Neuronal stem cell (in vitro differentiated cells): ENCODE results near the gene CTRL.

Source experiments
- DNase-seq: peaks from one replicate; pipeline ENCODE4 v3.0.0-alpha.2; 2013; ENCODE audit warnings: low spot score
- H2AFZ ChIP-seq: one replicate; pipeline ENCODE4 v1.6.1; 2013; ENCODE audit warnings: mild to moderate bottlenecking, low read length, inconsistent platforms
- H2AK5ac ChIP-seq: 2 replicates; pipeline ENCODE4 v1.6.1; 2013; ENCODE audit warnings: low read depth, mild to moderate bottlenecking, inconsistent platforms, low read length, moderate library complexity, mixed read lengths
- H2BK120ac ChIP-seq: 2 replicates; pipeline ENCODE4 v1.6.1; 2013; ENCODE audit warnings: low read depth, mild to moderate bottlenecking, inconsistent platforms, low read length, moderate library complexity, mixed read lengths
- H2BK12ac ChIP-seq: one replicate; pipeline ENCODE4 v1.6.1; 2013; ENCODE audit warnings: low read length, inconsistent platforms
- H2BK15ac ChIP-seq: 2 replicates; pipeline ENCODE4 v1.6.1; 2013; ENCODE audit warnings: mild to moderate bottlenecking, low read length, inconsistent platforms, mixed read lengths
- H2BK5ac ChIP-seq: one replicate; pipeline ENCODE4 v1.6.1; 2013; ENCODE audit warnings: inconsistent platforms, mild to moderate bottlenecking, low read length, moderate library complexity
- H3K14ac ChIP-seq: one replicate; pipeline ENCODE4 v1.6.1; 2013; ENCODE audit warnings: low read length, inconsistent platforms
- H3K18ac ChIP-seq: 2 replicates; pipeline ENCODE4 v1.6.1; 2013; ENCODE audit warnings: low read length, inconsistent platforms
- H3K23ac ChIP-seq: 2 replicates; pipeline ENCODE4 v1.6.1; 2013; ENCODE audit warnings: low read depth, mild to moderate bottlenecking, mixed read lengths, low read length, inconsistent platforms; ENCODE audit not compliant: poor library complexity
- H3K27ac ChIP-seq: replicated peaks from 3 replicates; pipeline ENCODE4 v1.5.1; 2013; ENCODE audit warnings: low read length, inconsistent platforms
- H3K27me3 ChIP-seq, 3 experiments: 2 replicates each; pipeline ENCODE4 v1.6.1; 2013; ENCODE audit warnings: low read length in 3 of 3, mild to moderate bottlenecking in 2 of 3, inconsistent platforms in 1 of 3, low read depth in 1 of 3, mixed read lengths in 1 of 3, moderate library complexity in 1 of 3; ENCODE audit not compliant: control insufficient read depth in 3 of 3, insufficient read depth in 3 of 3
- H3K36me3 ChIP-seq, 2 donors: replicated peaks in 1 of 2; 2 replicates each; pipeline ENCODE4 v1.6.1; 2013; ENCODE audit warnings: low read length in 2 of 2; ENCODE audit not compliant: control insufficient read depth in 2 of 2, insufficient read depth in 2 of 2
- H3K4ac ChIP-seq: 2 replicates; pipeline ENCODE4 v1.6.1; 2013; ENCODE audit warnings: inconsistent platforms, mild to moderate bottlenecking, low read length, moderate library complexity
- H3K4me1 ChIP-seq, 2 donors: 1 replicate in 1 of 2; 2 replicates in 1 of 2; pipeline ENCODE4 v1.6.1; 2013; ENCODE audit warnings: low read length in 2 of 2, low read depth in 1 of 2; ENCODE audit not compliant: control insufficient read depth in 2 of 2, insufficient read depth in 1 of 2
- H3K4me2 ChIP-seq: one replicate; pipeline ENCODE4 v1.6.1; 2013; ENCODE audit warnings: mild to moderate bottlenecking, low read length, inconsistent platforms; ENCODE audit not compliant: insufficient read depth, poor library complexity, severe bottlenecking
- H3K4me3 ChIP-seq, 2 donors: 2 replicates each; pipeline ENCODE4 v1.5.1; 2013; ENCODE audit warnings: low read length in 2 of 2, mild to moderate bottlenecking in 2 of 2, inconsistent platforms in 1 of 2, moderate library complexity in 1 of 2
- H3K79me1 ChIP-seq: one replicate; pipeline ENCODE4 v1.6.1; 2013; ENCODE audit warnings: low read depth, mild to moderate bottlenecking, inconsistent platforms, low read length, moderate library complexity
- H3K9ac ChIP-seq: one replicate; pipeline ENCODE4 v1.6.1; 2013; ENCODE audit warnings: mild to moderate bottlenecking, low read depth, low read length, inconsistent platforms; ENCODE audit not compliant: poor library complexity
- H3K9me3 ChIP-seq, 2 donors: replicated peaks in 1 of 2; 2 replicates each; pipeline versions ENCODE3 to v1.6.1; 2013; ENCODE audit warnings: low read length in 2 of 2, mild to moderate bottlenecking in 2 of 2, inconsistent platforms in 1 of 2, low read depth in 1 of 2, mixed read lengths in 1 of 2, moderate library complexity in 1 of 2; ENCODE audit not compliant: control insufficient read depth in 2 of 2, insufficient read depth in 1 of 2
- H4K8ac ChIP-seq: one replicate; pipeline ENCODE4 v1.6.1; 2013; ENCODE audit warnings: low read depth, mild to moderate bottlenecking, inconsistent platforms, low read length, moderate library complexity
- H4K91ac ChIP-seq: one replicate; pipeline ENCODE4 v1.6.1; 2013; ENCODE audit warnings: low read length, low read depth, mild to moderate bottlenecking, inconsistent platforms; ENCODE audit not compliant: poor library complexity
- WGBS, 2 donors: extraction: QIAGEN DNeasy Blood & Tissue Kit; methylation state at CpG; one replicate each; pipeline ENCODE4 v1.1.7; 2013; ENCODE audit warnings: missing lambda C conversion rate in 2 of 2, mixed read lengths in 1 of 2; ENCODE audit not compliant: insufficient read length in 2 of 2, insufficient replicate concordance in 1 of 2; ENCODE audit errors: extremely low coverage in 2 of 2; 5-methylcytosine and 5-hydroxymethylcytosine counted together

Gene CTRL

DNA sequence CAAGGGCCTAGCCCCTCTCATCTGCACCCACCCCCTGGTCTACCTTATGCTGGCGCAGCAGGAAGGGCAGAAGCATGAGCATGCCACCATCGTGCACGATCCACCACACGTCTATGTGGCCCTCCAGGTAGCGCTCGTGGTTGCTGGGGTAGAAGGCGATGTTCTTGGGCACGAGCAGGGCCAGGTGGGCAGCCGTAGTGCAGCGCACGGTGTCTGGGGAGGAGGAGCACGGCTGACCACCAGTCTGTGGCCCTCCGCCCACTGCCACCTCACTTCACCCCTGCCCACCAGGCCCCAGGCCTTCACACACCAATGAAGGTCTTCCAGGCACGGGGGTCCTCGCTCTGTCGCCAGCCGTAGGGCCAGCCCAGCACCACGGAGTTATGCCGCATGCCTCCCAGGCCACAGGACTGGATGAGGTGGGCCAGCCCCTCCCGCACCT is 14.5 kb upstream of the CTRL start:
- WGBS, 2 donors: no CpG with 5 or more reads among the region's 20 CpGs
- H3K36me3 ChIP-seq: peaks cover 66 to 86% of the 10 kb centered on the region in 2 donors

DNA sequence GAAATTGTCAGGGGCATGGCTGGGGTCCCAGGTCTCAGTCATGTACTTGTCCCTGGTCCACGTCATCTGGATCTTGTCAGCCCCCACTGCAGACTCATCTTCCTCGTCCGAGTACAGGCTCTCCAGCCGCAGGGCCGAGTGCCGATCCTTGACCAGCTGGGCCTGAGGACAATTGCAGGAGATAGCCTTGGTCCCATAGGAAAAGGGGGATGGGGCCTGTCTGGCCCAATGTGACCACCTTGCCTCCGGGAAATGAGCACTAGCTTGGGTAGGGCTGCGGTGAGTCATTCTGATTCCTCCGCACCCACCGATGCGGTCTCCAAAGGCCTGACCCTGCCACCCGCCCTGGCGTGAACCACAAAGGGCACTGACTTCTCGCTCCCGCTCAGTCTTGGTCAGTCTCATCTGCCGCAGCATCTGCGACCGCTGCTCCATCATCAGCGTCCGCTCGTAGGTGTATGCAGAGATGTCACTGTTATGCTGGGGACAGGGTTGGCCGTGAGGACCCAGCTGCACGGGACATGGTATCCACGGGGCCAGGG is 13.8 kb upstream of the CTRL start:
- Histone ChIP-seq H3K4me3 (peak overlapping the region in 1 of 2 donors; percentile 0), H4K8ac (no peak overlapping the region), H2BK120ac (no peak overlapping the region), H3K18ac (no peak overlapping the region), H2BK15ac (no peak overlapping the region), H4K91ac (no peak overlapping the region), H3K4me1 (peaks cover 7 to 9% of the 10 kb centered on the region in 2 donors), H3K36me3 (peaks cover 59 to 81% of the 10 kb centered on the region in 2 donors), H2BK12ac (no peak overlapping the region), H2AK5ac (no peak overlapping the region), H3K14ac (no peak overlapping the region), H3K4ac (no peak overlapping the region), H3K27ac (no peak overlapping the region), H3K27me3 (no peaks in the 10 kb centered on the region), H3K79me1 (peaks cover 14% of the 10 kb centered on the region), H3K9me3 (peaks cover 0 to 2% of the 10 kb centered on the region in 2 donors), H3K23ac (peak overlapping the region; percentile 91), H2AFZ (no peak overlapping the region), H2BK5ac (no peak overlapping the region), H3K9ac (no peak overlapping the region), H3K4me2 (no peak overlapping the region)
- no CpG with 5 or more reads among the region's 24 CpGs for WGBS, 2 donors
- no peak for DNase-seq

More for the DNA sequence above, 14.5 kb upstream of the CTRL start:
- no peak overlapping the region for H2BK12ac ChIP-seq
- peaks cover 7 to 9% of the 10 kb centered on the region in 2 donors for H3K4me1 ChIP-seq
- H3K4me3 ChIP-seq: peak overlapping the region in 1 of 2 donors; percentile 0
- H3K14ac ChIP-seq: peak overlapping the region; percentile 25
- no peak overlapping the region for H2BK15ac ChIP-seq
- peaks cover 16% of the 10 kb centered on the region for H3K79me1 ChIP-seq
- no peak overlapping the region for H3K18ac ChIP-seq
- H2BK5ac ChIP-seq: no peak overlapping the region
- H3K4ac ChIP-seq: no peak overlapping the region
- no peak for DNase-seq
- H2AFZ ChIP-seq: no peak overlapping the region
- H2AK5ac ChIP-seq: no peak overlapping the region
- H2BK120ac ChIP-seq: no peak overlapping the region
- H4K91ac ChIP-seq: no peak overlapping the region
- peak overlapping the region; percentile 18 for H3K9ac ChIP-seq
- peak overlapping the region; percentile 91 for H3K23ac ChIP-seq
- H3K9me3 ChIP-seq: peaks cover 0 to 2% of the 10 kb centered on the region in 2 donors
- H3K27ac ChIP-seq: no peak overlapping the region
- no peak overlapping the region for H3K4me2 ChIP-seq
- H3K27me3 ChIP-seq: no peaks in the 10 kb centered on the region
- no peak overlapping the region for H4K8ac ChIP-seq

GRCh38 chr16:67944690-67945391 is 13.2 kb upstream of the CTRL start:
- no peaks in the 10 kb centered on the region for H3K27me3 ChIP-seq
- WGBS, 2 donors: no CpG with 5 or more reads among the region's 24 CpGs
- H3K14ac ChIP-seq: no peak overlapping the region
- H3K23ac ChIP-seq: peak overlapping the region; percentile 53
- peaks cover 17% of the 10 kb centered on the region for H3K79me1 ChIP-seq
- no peak overlapping the region for H2BK120ac ChIP-seq
- H3K9me3 ChIP-seq: peaks cover 0 to 2% of the 10 kb centered on the region in 2 donors
- DNase-seq: no peak
- no peak overlapping the region for H2AFZ ChIP-seq
- H3K9ac ChIP-seq: no peak overlapping the region
- peak overlapping the region in 1 of 2 donors; percentile 43 for H3K4me3 ChIP-seq
- H3K4me2 ChIP-seq: no peak overlapping the region
- peak overlapping the region; percentile 29 for H4K8ac ChIP-seq
- H2BK15ac ChIP-seq: no peak overlapping the region
- no peak overlapping the region for H2BK5ac ChIP-seq
- no peak overlapping the region for H3K4ac ChIP-seq
- H3K36me3 ChIP-seq: peaks cover 58 to 81% of the 10 kb centered on the region in 2 donors
- H3K18ac ChIP-seq: no peak overlapping the region
- H2AK5ac ChIP-seq: no peak overlapping the region
- no peak overlapping the region for H2BK12ac ChIP-seq
- no peak overlapping the region for H3K27ac ChIP-seq
- H4K91ac ChIP-seq: no peak overlapping the region
- H3K4me1 ChIP-seq: peaks cover 7 to 9% of the 10 kb centered on the region in 2 donors
